GM18951 (cell line): Measurements from ENCODE around the gene ENOX1.

Experiments used
- POLR2A ChIP-seq: IDR thresholded peaks from 4 replicates; pipeline ENCODE4 v1.6.1; 2011; ENCODE audit warnings: mild to moderate bottlenecking; ENCODE audit not compliant: insufficient read length, insufficient read depth; ENCODE audit errors: extremely low read depth
- in situ Hi-C: fragments of 300-500 bp; cut with MboI; formaldehyde crosslinking; loops from one replicate; pipeline ENCODE4 v1.12.0; 2022; ENCODE audit warnings: low sequenced_read_pairs, mixed read lengths, inconsistent platforms; ENCODE audit not compliant: unreplicated experiment

The ENOX1 gene

GRCh38 chr13:43377149-43377548 is 409.6 kb downstream of the ENOX1 start:
- in situ Hi-C loops: no loop called here
- no peak for TF ChIP-seq POLR2A

GRCh38 chr13:43376596-43376995 is 410.2 kb downstream of the ENOX1 start:
- TF ChIP-seq POLR2A: no peak
- in situ Hi-C loops: no loop called here

- in situ Hi-C loops: no loop called here
- no peak for TF ChIP-seq POLR2A
These were observed 410.8 kb downstream of the ENOX1 start for GRCh38 chr13:43375797-43376465.

GRCh38 chr13:43374621-43375020 is 412.2 kb downstream of the ENOX1 start:
- in situ Hi-C loops: no loop called here
- TF ChIP-seq POLR2A: no peak

- in situ Hi-C loops: no loop called here
- TF ChIP-seq POLR2A: no peak
These were observed 413.4 kb downstream of the ENOX1 start for GRCh38 chr13:43373400-43373799.

GRCh38 chr13:43370842-43371241 is 415.9 kb downstream of the ENOX1 start:
- TF ChIP-seq POLR2A: no peak
- in situ Hi-C loops: no loop called here

GRCh38 chr13:43369319-43369718 is 417.5 kb downstream of the ENOX1 start:
- TF ChIP-seq POLR2A: no peak

GRCh38 chr13:43368003-43368402 is 418.8 kb downstream of the ENOX1 start:
- in situ Hi-C loops: no loop called here
- no peak for TF ChIP-seq POLR2A

More at GRCh38 chr13:43369319-43369718, 417.5 kb downstream of the ENOX1 start:
- in situ Hi-C loops: no loop called here

GRCh38 chr13:43365039-43365344 is 421.8 kb downstream of the ENOX1 start:
- in situ Hi-C loops: no loop called here
- no peak for TF ChIP-seq POLR2A

GRCh38 chr13:43364210-43365038 is 422.3 kb downstream of the ENOX1 start:
- in situ Hi-C loops: no loop called here
- no peak for TF ChIP-seq POLR2A

GRCh38 chr13:43363156-43363953 is 423.4 kb downstream of the ENOX1 start:
- in situ Hi-C loops: no loop called here
- no peak for TF ChIP-seq POLR2A

- in situ Hi-C loops: no loop called here
- TF ChIP-seq POLR2A: no peak
These were observed 424.2 kb downstream of the ENOX1 start for GRCh38 chr13:43362556-43362955.

- no peak for TF ChIP-seq POLR2A
- in situ Hi-C loops: no loop called here
These were observed 425.7 kb downstream of the ENOX1 start for GRCh38 chr13:43360892-43361610.
